ENCODE measurements around the gene GSDMA.

The GSDMA gene

GRCh38 chr17:40023590-40024292 lies 60.9 kb downstream of the GSDMA start:
- no peak for DNase-seq

DNA sequence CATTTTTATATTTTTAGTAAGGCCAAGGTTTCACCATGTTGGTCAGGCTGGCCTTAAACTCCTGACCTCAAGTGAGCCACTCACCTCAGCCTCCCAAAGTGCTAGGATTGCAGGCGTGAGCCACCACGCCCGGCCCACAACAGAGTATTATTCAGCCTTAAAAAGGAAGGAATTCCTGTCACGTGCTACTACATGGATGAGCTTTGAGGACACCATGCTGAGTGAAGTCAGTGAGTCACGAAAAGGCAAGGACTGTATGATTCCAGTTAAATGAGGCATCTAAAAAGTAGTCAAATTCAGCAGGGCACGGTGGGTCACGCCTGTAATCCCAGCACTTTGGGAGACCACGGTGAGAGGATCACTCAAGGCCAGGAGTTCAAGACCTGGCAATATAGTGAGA lies 62.1 kb downstream of the GSDMA start:
- DNase-seq: no peak

DNA sequence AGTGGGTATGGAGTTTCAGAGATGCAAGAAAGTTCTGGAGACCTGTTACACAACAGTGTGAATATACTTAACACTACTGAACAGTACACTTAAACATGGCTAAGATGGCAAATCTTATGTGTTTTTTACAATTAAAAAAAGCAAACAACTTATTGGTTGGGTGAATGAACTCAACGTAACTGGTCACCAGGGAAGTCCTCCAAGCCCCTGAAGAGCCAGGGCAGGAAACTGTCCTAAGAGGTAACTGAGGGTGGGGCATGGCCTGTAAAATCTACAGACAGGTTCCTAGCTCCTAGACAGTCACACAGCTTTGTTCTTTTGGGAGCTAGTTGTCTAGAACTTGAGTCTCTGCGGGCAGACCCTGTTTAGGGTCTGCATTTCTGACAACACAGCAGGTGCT lies 62.8 kb downstream of the GSDMA start:
- DNase-seq: no peak

GRCh38 chr17:40025991-40026815 lies 63.4 kb downstream of the GSDMA start:
- DNase-seq: peak; percentile 39

GRCh38 chr17:40026816-40027613 lies 64.2 kb downstream of the GSDMA start:
- DNase-seq: peak; percentile 79
